H1 (cell line): ENCODE measurements around the gene RPL31. TPM values are rescaled to one million over a fixed set of nuclear protein-coding genes. Genes with fewer than 3 reads are reported as not detected.

Source experiments
- CTCF ChIA-PET: fragments of 300-600 bp; sonication (Branson Sonifier 250); formaldehyde crosslinking; loops from one replicate; lab custom pipeline; 2021; ENCODE audit not compliant: partially characterized antibody; lab: Charles Lee
- POLR2A ChIA-PET: fragments of 300-600 bp; sonication (Branson Sonifier 250); formaldehyde crosslinking; loops from one replicate; lab custom pipeline; 2021; ENCODE audit warnings: inconsistent platforms; ENCODE audit not compliant: partially characterized antibody; lab: Charles Lee
- DNase-seq, 2 experiments: peaks; one replicate each; pipeline versions ENCODE4 v3.0.0 to v3.0.0-alpha.2; 2010 to 2022; ENCODE audit warnings: low spot score in 2 of 2, low read depth in 1 of 2, mixed read lengths in 1 of 2
- FAIRE-seq: peaks from 2 replicates; lab custom pipeline; 2011; peaks lifted over from hg19 to GRCh38; lab: Jason Lieb, UNC
- H2AFZ ChIP-seq: 2 replicates; pipeline ENCODE4 v1.8.1; 2012; ENCODE audit warnings: low read length, inconsistent platforms
- H2AK5ac ChIP-seq: 2 replicates; pipeline ENCODE4 v1.6.1; 2013; ENCODE audit warnings: low read depth, low read length
- H2BK120ac ChIP-seq: replicated peaks from 2 replicates; pipeline ENCODE3; 2013; ENCODE audit warnings: low read depth, low read length, inconsistent platforms
- H2BK12ac ChIP-seq: 2 replicates; pipeline ENCODE4 v1.6.1; 2013; ENCODE audit warnings: low read depth, low read length
- H2BK15ac ChIP-seq: 2 replicates; pipeline ENCODE4 v1.6.1; 2013; ENCODE audit warnings: low read length
- H2BK20ac ChIP-seq: 2 replicates; pipeline ENCODE4 v1.6.1; 2013; ENCODE audit warnings: low read length
- H2BK5ac ChIP-seq: 2 replicates; pipeline ENCODE4 v1.6.1; 2013; ENCODE audit warnings: low read depth, low read length
- H3K14ac ChIP-seq: 2 replicates; pipeline ENCODE4 v1.6.1; 2013; ENCODE audit warnings: inconsistent platforms; ENCODE audit not compliant: insufficient read length
- H3K18ac ChIP-seq: 2 replicates; pipeline ENCODE4 v1.6.1; 2013; ENCODE audit warnings: low read length; ENCODE audit errors: extremely low read depth
- H3K23ac ChIP-seq: 2 replicates; pipeline ENCODE4 v1.6.1; 2013; ENCODE audit warnings: inconsistent platforms; ENCODE audit not compliant: insufficient read length
- H3K23me2 ChIP-seq: 2 replicates; pipeline ENCODE4 v1.6.1; 2013; ENCODE audit warnings: low read depth, low read length
- H3K27ac ChIP-seq: 2 replicates; pipeline ENCODE4 v1.6.1; 2011; ENCODE audit warnings: low read depth, low read length, inconsistent platforms
- H3K27me3 ChIP-seq, 4 experiments: replicated peaks in 1 of 4; 1 replicate in 1 of 4; 2 replicates in 3 of 4; pipeline versions ENCODE4 v1.6.1 to v1.8.1; 2011 to 2013; ENCODE audit warnings: low read length in 3 of 4, mild to moderate bottlenecking in 3 of 4, inconsistent platforms in 2 of 4, mixed read lengths in 2 of 4, moderate library complexity in 1 of 4; ENCODE audit not compliant: control insufficient read depth in 3 of 4, insufficient read depth in 3 of 4; ENCODE audit errors: extremely low read depth in 1 of 4
- H3K36me3 ChIP-seq, 4 experiments: 2 replicates each; pipeline versions ENCODE4 v1.6.1 to v1.8.1; 2011 to 2013; ENCODE audit warnings: mild to moderate bottlenecking in 4 of 4, low read length in 3 of 4, moderate library complexity in 2 of 4, control low read depth in 1 of 4, inconsistent platforms in 1 of 4; ENCODE audit not compliant: insufficient read depth in 4 of 4, control insufficient read depth in 2 of 4
- H3K4ac ChIP-seq: replicated peaks from 2 replicates; pipeline ENCODE3; 2013; ENCODE audit warnings: low read length, low read depth, mixed read lengths, inconsistent platforms; ENCODE audit not compliant: insufficient read length
- H3K4me1 ChIP-seq, 4 experiments: replicated peaks in 1 of 4; 1 replicate in 1 of 4; 2 replicates in 3 of 4; pipeline versions ENCODE4 v1.6.1 to v1.8.1; 2011 to 2013; ENCODE audit warnings: low read length in 3 of 4, inconsistent platforms in 2 of 4, mixed read lengths in 1 of 4; ENCODE audit not compliant: insufficient read depth in 4 of 4, control insufficient read depth in 3 of 4
- H3K4me2 ChIP-seq, 2 experiments: 2 replicates each; pipeline versions ENCODE4 v1.6.1 to v1.8.1; 2011 to 2013; ENCODE audit warnings: low read depth in 2 of 2, low read length in 2 of 2, control low read depth in 1 of 2, inconsistent platforms in 1 of 2, mild to moderate bottlenecking in 1 of 2; ENCODE audit not compliant: insufficient read depth in 1 of 2
- H3K4me3 ChIP-seq, 4 experiments: fragments of 200-600, 300-600 bp in 1 of 4; sonication (generic), shearing (Covaris generic), sonication (Bioruptor Twin) in 1 of 4; 2 replicates each; pipeline versions ENCODE4 v1.5.1 to v1.8.1; 2011 to 2016; ENCODE audit warnings: low read length in 4 of 4, low read depth in 3 of 4, control low read depth in 2 of 4, inconsistent platforms in 2 of 4, mild to moderate bottlenecking in 2 of 4, mixed read lengths in 1 of 4, moderate library complexity in 1 of 4; ENCODE audit not compliant: insufficient read depth in 2 of 4; ENCODE audit errors: extremely low read depth in 1 of 4
- H3K56ac ChIP-seq: replicated peaks from 2 replicates; pipeline ENCODE3; 2013; ENCODE audit warnings: low read depth, mild to moderate bottlenecking, mixed read lengths, low read length, inconsistent platforms; ENCODE audit not compliant: insufficient read length
- H3K79me1 ChIP-seq: 2 replicates; pipeline ENCODE4 v1.6.1; 2013; ENCODE audit warnings: low read depth, low read length, control low read depth
- H3K79me2 ChIP-seq, 2 experiments: 2 replicates each; pipeline versions ENCODE4 v1.6.1 to v1.8.1; 2012 to 2013; ENCODE audit warnings: low read length in 2 of 2, mild to moderate bottlenecking in 2 of 2, inconsistent platforms in 1 of 2; ENCODE audit not compliant: insufficient read depth in 2 of 2, control insufficient read depth in 1 of 2
- H3K9ac ChIP-seq, 4 experiments: replicated peaks in 1 of 4; 1 replicate in 1 of 4; 2 replicates in 3 of 4; pipeline versions ENCODE4 v1.6.1 to v1.8.1; 2011 to 2013; ENCODE audit warnings: low read depth in 3 of 4, low read length in 3 of 4, control low read depth in 2 of 4, mild to moderate bottlenecking in 2 of 4, moderate library complexity in 2 of 4, inconsistent platforms in 1 of 4; ENCODE audit errors: extremely low read depth in 1 of 4
- H3K9me3 ChIP-seq, 2 experiments: 2 replicates each; pipeline versions ENCODE4 v1.6.1 to v1.8.1; 2012 to 2013; ENCODE audit warnings: mild to moderate bottlenecking in 2 of 2, moderate library complexity in 2 of 2, control low read depth in 1 of 2, inconsistent platforms in 1 of 2, low read depth in 1 of 2, low read length in 1 of 2, mixed read lengths in 1 of 2; ENCODE audit not compliant: insufficient read depth in 2 of 2
- H4K20me1 ChIP-seq, 2 experiments: replicated peaks in 1 of 2; 2 replicates each; pipeline versions ENCODE3 to v1.8.1; 2011 to 2013; ENCODE audit warnings: inconsistent platforms in 2 of 2, low read length in 2 of 2, mild to moderate bottlenecking in 1 of 2; ENCODE audit not compliant: insufficient read depth in 2 of 2, control insufficient read depth in 1 of 2
- H4K5ac ChIP-seq: 2 replicates; pipeline ENCODE4 v1.6.1; 2013; ENCODE audit warnings: low read length, low read depth, mixed read lengths, inconsistent platforms; ENCODE audit not compliant: insufficient read length
- H4K8ac ChIP-seq: 2 replicates; pipeline ENCODE4 v1.8.0; 2013; ENCODE audit warnings: mild to moderate bottlenecking, moderate library complexity, low read length, inconsistent platforms; ENCODE audit not compliant: insufficient read depth; ENCODE audit errors: extremely low read depth
- H4K91ac ChIP-seq: replicated peaks from 2 replicates; pipeline ENCODE3; 2013; ENCODE audit warnings: low read length, mixed read lengths, inconsistent platforms; ENCODE audit not compliant: insufficient read length
- FOSL1 ChIP-seq: IDR thresholded peaks from 2 replicates; pipeline ENCODE4 v1.6.1; 2011; ENCODE audit warnings: mild to moderate bottlenecking, low read depth, low read length, moderate library complexity; ENCODE audit not compliant: insufficient read depth
- RAD21 ChIP-seq, 2 experiments: IDR thresholded peaks in 1 of 2; conservative IDR thresholded peaks in 1 of 2; 2 replicates each; pipeline ENCODE4 v1.6.1; 2011; ENCODE audit warnings: low read depth in 2 of 2, low read length in 2 of 2, improper control_type of control experiment in 1 of 2, inconsistent platforms in 1 of 2, mild to moderate bottlenecking in 1 of 2, moderate library complexity in 1 of 2
- WGBS, 2 experiments: shearing (Covaris generic) in 1 of 2; methylation state at CpG; one replicate each; pipeline versions ENCODE4 v1.1.6 to v1.1.7; 2013 to 2015; ENCODE audit warnings: low lambda C conversion rate in 2 of 2, mixed read lengths in 2 of 2, inconsistent platforms in 1 of 2, low coverage in 1 of 2, missing lambda C conversion rate in 1 of 2; ENCODE audit not compliant: insufficient replicate concordance in 2 of 2, insufficient coverage in 1 of 2, insufficient read length in 1 of 2; ENCODE audit errors: extremely low coverage in 1 of 2, missing lambda C conversion rate in 1 of 2; 5-methylcytosine and 5-hydroxymethylcytosine counted together
- polyA plus RNA-seq, 7 experiments: library from polyadenylated mRNA; depleted of rRNA in 3 of 7; stranded (reverse) in 5 of 7; unstranded in 2 of 7; fragments of >200 nt in 5 of 7; fragments of 200-250 nt in 2 of 7; gene quantifications; 1 replicate in 5 of 7; 2 replicates in 1 of 7; 4 replicates in 1 of 7; pipeline versions ENCODE4 v1.2.1 to v1.2.3, GENCODE V29; 2011 to 2013; ENCODE audit warnings: missing spikeins in 2 of 7, mixed read lengths in 2 of 7
- total RNA-seq: library from RNA; stranded (reverse); fragmentation: NEBNext Ultra II Directional; extraction: Animal tissue kit (Norgen Biotek cat#: 25700); gene quantifications from 2 replicates; pipeline ENCODE4 v1.2.1, GENCODE V29; 2021
- TF ChIP-seq, protein P1 (sequence below), 3 experiments: IDR thresholded peaks; 1 replicate in 2 of 3; 2 replicates in 1 of 3; pipeline versions ENCODE4 v1.5.1 to v1.6.1; 2011; ENCODE audit warnings: low read length in 3 of 3, mild to moderate bottlenecking in 3 of 3, inconsistent platforms in 2 of 3, low read depth in 1 of 3, moderate library complexity in 1 of 3; ENCODE audit not compliant: insufficient read depth in 1 of 3; ENCODE audit errors: control extremely low read depth in 1 of 3

Gene RPL31
- total and polyA plus RNA-seq, 2 of the 8 experiments (the other 6 are each of a cell fraction or from before 2014, with no cell fraction given), result 1,463 to 1,722 TPM

- H3K79me1 ChIP-seq, result no peaks in the 10 kb centered on the region
- H2BK20ac ChIP-seq, result no peak overlapping the region
- no peak overlapping the region for H2BK5ac ChIP-seq
- no peaks in the 10 kb centered on the region for H3K79me2 ChIP-seq
- TF ChIP-seq FOSL1, result no peak
- 0 out of 4 replicates have a peak, but pooled peaks of 1 of the 2 experiments have one; percentile 8 for TF ChIP-seq RAD21 (IDR thresholded peaks at IDR 0.05 in 1 of 2, conservative IDR thresholded peaks at IDR 0.05 in 1 of 2; ENCODE audit: low read depth in 2 of 2, low read length in 2 of 2)
- TF ChIP-seq, protein P1, sequence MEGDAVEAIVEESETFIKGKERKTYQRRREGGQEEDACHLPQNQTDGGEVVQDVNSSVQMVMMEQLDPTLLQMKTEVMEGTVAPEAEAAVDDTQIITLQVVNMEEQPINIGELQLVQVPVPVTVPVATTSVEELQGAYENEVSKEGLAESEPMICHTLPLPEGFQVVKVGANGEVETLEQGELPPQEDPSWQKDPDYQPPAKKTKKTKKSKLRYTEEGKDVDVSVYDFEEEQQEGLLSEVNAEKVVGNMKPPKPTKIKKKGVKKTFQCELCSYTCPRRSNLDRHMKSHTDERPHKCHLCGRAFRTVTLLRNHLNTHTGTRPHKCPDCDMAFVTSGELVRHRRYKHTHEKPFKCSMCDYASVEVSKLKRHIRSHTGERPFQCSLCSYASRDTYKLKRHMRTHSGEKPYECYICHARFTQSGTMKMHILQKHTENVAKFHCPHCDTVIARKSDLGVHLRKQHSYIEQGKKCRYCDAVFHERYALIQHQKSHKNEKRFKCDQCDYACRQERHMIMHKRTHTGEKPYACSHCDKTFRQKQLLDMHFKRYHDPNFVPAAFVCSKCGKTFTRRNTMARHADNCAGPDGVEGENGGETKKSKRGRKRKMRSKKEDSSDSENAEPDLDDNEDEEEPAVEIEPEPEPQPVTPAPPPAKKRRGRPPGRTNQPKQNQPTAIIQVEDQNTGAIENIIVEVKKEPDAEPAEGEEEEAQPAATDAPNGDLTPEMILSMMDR (IDR thresholded peaks at IDR 0.05; ENCODE audit: control extremely low read depth in 1 of 3, insufficient read depth in 1 of 3, low read depth in 1 of 3, low read length in 3 of 3), result peak in 1 of 3 experiments; percentile 1; a peak in 1 of 4 replicates
- H2BK12ac ChIP-seq, result no peak overlapping the region
- no peak overlapping the region for H3K23ac ChIP-seq
- no peak overlapping the region for H3K9ac ChIP-seq
- H3K4me2 ChIP-seq, result no peak overlapping the region
- no peaks in the 10 kb centered on the region for H4K20me1 ChIP-seq
- no peaks in the 10 kb centered on the region for H3K9me3 ChIP-seq
- DNase-seq (no peak), FAIRE-seq (no peak)
- H3K56ac ChIP-seq, result no peak overlapping the region
- no peaks in the 10 kb centered on the region for H3K27me3 ChIP-seq
- no peak overlapping the region for H2BK15ac ChIP-seq
- H2AFZ ChIP-seq, result no peak overlapping the region
- H3K4me1 ChIP-seq, result peaks cover 0 to 3% (median 0%) of the 10 kb centered on the region in 4 experiments; a peak in 1 of 7 replicates
- H3K18ac ChIP-seq, result no peak overlapping the region
- H3K4ac ChIP-seq, result no peak overlapping the region
- H4K91ac ChIP-seq, result no peak overlapping the region
- H2AK5ac ChIP-seq, result no peak overlapping the region
- 94% methylated on average over 15 of the region's 16 CpGs; no CpG with 5 or more reads in 1 of the 2 experiments for WGBS, 2 experiments
- H4K5ac ChIP-seq, result no peak overlapping the region
- no peaks in the 10 kb centered on the region for H3K36me3 ChIP-seq
- H4K8ac ChIP-seq, result no peak overlapping the region
- POLR2A ChIA-PET, result no interaction called here
- no peak overlapping the region for H2BK120ac ChIP-seq
- H3K27ac ChIP-seq, result no peak overlapping the region
- CTCF ChIA-PET, result interaction anchor here (1.3 kb wide), 1 partner anchor 39 kb away, joined by 7 read pairs; no protein-coding TSS in a partner anchor
- no peaks in the 10 kb centered on the region for H3K23me2 ChIP-seq
- no peak overlapping the region for H3K4me3 ChIP-seq
- no peak overlapping the region for H3K14ac ChIP-seq
Observed at GRCh38 chr2:100957996-100958653, 44.0 kb upstream of the RPL31 start.
